HepG2 (cell line): ENCODE measurements around the gene UBQLN4. TPM values are rescaled to one million over a fixed set of nuclear protein-coding genes. Genes with fewer than 3 reads are reported as not detected.

Experiments used
- ATAC-seq: fragments of 200-7000 bp; cut with Tn5 transposase; 3 replicates; pipeline ENCODE4 v1.9.1; 2020; ENCODE audit warnings: mild to moderate bottlenecking, moderate library complexity
- BruUV-seq: library from RNA; stranded (reverse); fragments of 400-500 nt; replicated peaks from 2 replicates; lab custom pipeline; 2021; lab: Mats Ljungman, UMichigan
- CTCF ChIA-PET: fragments of 300-600 bp; formaldehyde crosslinking; extraction: SDS; loops from one replicate; lab custom pipeline; 2021; ENCODE audit warnings: low total read pairs, inconsistent platforms, low intra/inter-chr PET ratio; lab: Yijun Ruan, JAX
- POLR2A ChIA-PET: fragments of 350-600 bp; sonication (Branson Sonifier 250); formaldehyde crosslinking; loops from one replicate; lab custom pipeline; 2020; ENCODE audit warnings: antibody characterized with exemption, inconsistent platforms; lab: Yijun Ruan, JAX
- DNase-seq: peaks from one replicate; pipeline ENCODE4 v3.0.0-alpha.2; 2015; ENCODE audit warnings: low spot score
- FAIRE-seq: peaks from 3 replicates; lab custom pipeline; 2011; peaks lifted over from hg19 to GRCh38; lab: Jason Lieb, UNC
- H2AFZ ChIP-seq: one replicate; pipeline ENCODE4 v1.6.1; 2011; ENCODE audit warnings: low read length, inconsistent platforms
- H3K27ac ChIP-seq: fragments of 300-600 bp; 3 replicates; pipeline ENCODE4 v1.8.0; 2011; ENCODE audit warnings: mixed run types, mild to moderate bottlenecking, mixed read lengths, low read length, inconsistent platforms; ENCODE audit not compliant: insufficient read depth; ENCODE audit errors: extremely low read length
- H3K27me3 ChIP-seq, 2 experiments: fragments of 200-600 bp in 1 of 2; 2 replicates in 1 of 2; 3 replicates in 1 of 2; pipeline versions ENCODE4 v1.6.0 to v1.8.0; 2011; ENCODE audit warnings: low read length in 2 of 2, mild to moderate bottlenecking in 2 of 2, moderate library complexity in 2 of 2, inconsistent platforms in 1 of 2; ENCODE audit not compliant: insufficient read depth in 2 of 2, control insufficient read depth in 1 of 2
- H3K36me3 ChIP-seq, 2 experiments: fragments of 200-600 bp in 1 of 2; replicated peaks in 1 of 2; 2 replicates in 1 of 2; 3 replicates in 1 of 2; pipeline versions ENCODE4 v1.5.1 to v1.8.0; 2011; ENCODE audit warnings: low read length in 2 of 2, inconsistent platforms in 1 of 2; ENCODE audit not compliant: insufficient read depth in 2 of 2, control insufficient read depth in 1 of 2
- H3K4me1 ChIP-seq: 2 replicates; pipeline ENCODE4 v1.5.1; 2012; ENCODE audit warnings: low read length, inconsistent platforms; ENCODE audit not compliant: insufficient read depth
- H3K4me2 ChIP-seq: 2 replicates; pipeline ENCODE4 v1.6.0; 2011; ENCODE audit warnings: low read depth, low read length, inconsistent platforms
- H3K4me3 ChIP-seq, 3 experiments: fragments of 200-600 bp in 1 of 3; sonication (generic), shearing (Covaris generic) in 1 of 3; replicated peaks in 1 of 3; 2 replicates each; pipeline ENCODE4 v1.5.1; 2011 to 2016; ENCODE audit warnings: low read length in 3 of 3, inconsistent platforms in 2 of 3, low read depth in 2 of 3, mild to moderate bottlenecking in 2 of 3, control low read depth in 1 of 3, mixed read lengths in 1 of 3; ENCODE audit not compliant: insufficient read depth in 1 of 3
- H3K79me2 ChIP-seq: one replicate; pipeline ENCODE4 v1.6.1; 2011; ENCODE audit warnings: low read length, inconsistent platforms; ENCODE audit not compliant: insufficient read depth
- H3K9ac ChIP-seq: 2 replicates; pipeline ENCODE4 v1.6.0; 2011; ENCODE audit warnings: mild to moderate bottlenecking, low read depth, low read length, inconsistent platforms; ENCODE audit not compliant: insufficient read depth
- H3K9me3 ChIP-seq: 2 replicates; pipeline ENCODE4 v1.5.1; 2012; ENCODE audit warnings: mild to moderate bottlenecking, low read length
- H4K20me1 ChIP-seq: 2 replicates; pipeline ENCODE4 v1.6.0; 2011; ENCODE audit warnings: inconsistent platforms, mild to moderate bottlenecking, low read length, moderate library complexity; ENCODE audit not compliant: insufficient read depth
- GATAD2A ChIP-seq: IDR thresholded peaks from 2 replicates; pipeline ENCODE4 v1.6.1; 2016
- MIER3 ChIP-seq: IDR thresholded peaks from 2 replicates; pipeline ENCODE4 v1.6.1; 2016; ENCODE audit warnings: missing compliant biosample characterization, borderline replicate concordance
- RBAK ChIP-seq: sonication (generic); formaldehyde crosslinking; IDR thresholded peaks from 2 replicates; pipeline ENCODE4 v1.5.1; 2020; ENCODE audit warnings: mild to moderate bottlenecking, missing genetic modification reagents
- RFXAP ChIP-seq: sonication (generic); formaldehyde crosslinking; IDR thresholded peaks from 2 replicates; pipeline ENCODE4 v1.4.0; 2020; ENCODE audit warnings: missing genetic modification reagents, borderline replicate concordance
- ZNF567 ChIP-seq: sonication (generic); formaldehyde crosslinking; IDR thresholded peaks from 2 replicates; pipeline ENCODE4 v1.8.1; 2023; ENCODE audit warnings: mild to moderate bottlenecking, missing genetic modification reagents, borderline replicate concordance
- ZNF576 ChIP-seq: sonication (generic); formaldehyde crosslinking; IDR thresholded peaks from 2 replicates; pipeline ENCODE4 v1.4.0; 2020; ENCODE audit warnings: mild to moderate bottlenecking, missing genetic modification reagents
- WGBS: methylation state at CpG from one replicate; pipeline ENCODE4 v1.1.6; 2017; ENCODE audit warnings: low lambda C conversion rate; 5-methylcytosine and 5-hydroxymethylcytosine counted together
- in situ Hi-C: cut with HindIII; loops from 2 replicates; pipeline ENCODE4 v1.10.0; 2017; ENCODE audit warnings: low pct_unique_long_range_greater_than_20kb; ENCODE audit not compliant: extremely low pct_ligation_motif_present
- intact Hi-C: fragments of 100-400 bp; cut with micrococcal nuclease; formaldehyde crosslinking; loops from one replicate; pipeline ENCODE4 v1.10.0; 2022; ENCODE audit not compliant: unreplicated experiment
- polyA plus RNA-seq, 8 experiments: library from polyadenylated mRNA; depleted of rRNA in 3 of 8; stranded (reverse) in 7 of 8; unstranded in 1 of 8; fragments of >200 nt; fragmentation: Illumina TruSeq in 4 of 8; extraction: Trizol in 4 of 8; gene quantifications; 2 replicates each; pipeline versions ENCODE4 v1.2.1 to v1.2.3, GENCODE V29; 2011 to 2016; ENCODE audit warnings: low read depth in 4 of 8, missing spikeins in 1 of 8, mixed read lengths in 1 of 8; ENCODE audit not compliant: insufficient read depth in 1 of 8
- total RNA-seq, 5 experiments: library from RNA; depleted of rRNA; stranded (reverse); fragments of >200 nt; fragmentation: Illumina TruSeq; extraction: Trizol; gene quantifications; 2 replicates each; pipeline ENCODE4 v1.2.3, GENCODE V29; 2016; ENCODE audit warnings: low read depth in 1 of 5
- TF ChIP-seq, protein P1 (sequence below), 2 experiments: sonication (generic) in 1 of 2; formaldehyde crosslinking in 1 of 2; IDR thresholded peaks; 2 replicates each; pipeline versions ENCODE4 v1.4.0 to v1.6.1; 2018 to 2020; ENCODE audit warnings: missing genetic modification reagents in 2 of 2, borderline replicate concordance in 1 of 2, low read depth in 1 of 2, mild to moderate bottlenecking in 1 of 2, missing biosample characterization in 1 of 2

Gene UBQLN4
- total and polyA plus RNA-seq, 2 of the 13 experiments (the other 11 are each of a cell fraction or from before 2014, with no cell fraction given), result 31.5 to 39.8 TPM

DNA sequence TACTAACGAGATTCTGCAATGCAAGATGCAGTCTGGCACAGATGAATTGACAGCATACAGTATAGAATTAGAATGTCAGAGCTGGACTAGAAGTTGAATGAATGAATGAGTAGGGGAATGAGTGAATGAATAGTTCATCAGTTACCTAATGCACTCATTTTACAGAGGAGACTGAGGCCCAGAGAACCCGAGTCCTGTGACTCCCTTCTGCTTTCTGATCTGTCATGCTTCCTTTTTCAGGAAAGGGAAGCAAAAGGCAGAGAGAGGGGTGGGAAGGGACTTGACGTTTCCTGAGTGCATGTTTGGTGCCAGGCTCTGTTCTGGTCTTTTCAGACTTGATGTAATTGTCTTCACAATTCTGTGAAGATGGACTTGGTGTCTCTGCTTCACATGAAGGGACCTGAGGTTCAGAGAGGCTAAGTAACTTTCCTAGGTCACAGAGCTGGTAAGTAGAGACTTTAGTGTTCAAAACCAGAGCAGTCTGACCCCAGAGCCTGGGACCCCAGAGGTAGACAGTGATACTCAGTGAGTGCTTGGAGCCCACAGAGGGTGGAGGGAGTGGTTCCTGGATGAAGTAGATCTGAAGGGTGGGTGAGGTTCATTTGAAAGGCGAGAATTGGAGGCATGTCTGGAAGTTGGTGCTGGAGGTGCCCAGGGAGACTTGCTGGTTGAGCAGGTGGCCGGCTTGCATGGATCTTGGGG is 36.7 kb upstream of the UBQLN4 start:
- TF ChIP-seq, protein P1, sequence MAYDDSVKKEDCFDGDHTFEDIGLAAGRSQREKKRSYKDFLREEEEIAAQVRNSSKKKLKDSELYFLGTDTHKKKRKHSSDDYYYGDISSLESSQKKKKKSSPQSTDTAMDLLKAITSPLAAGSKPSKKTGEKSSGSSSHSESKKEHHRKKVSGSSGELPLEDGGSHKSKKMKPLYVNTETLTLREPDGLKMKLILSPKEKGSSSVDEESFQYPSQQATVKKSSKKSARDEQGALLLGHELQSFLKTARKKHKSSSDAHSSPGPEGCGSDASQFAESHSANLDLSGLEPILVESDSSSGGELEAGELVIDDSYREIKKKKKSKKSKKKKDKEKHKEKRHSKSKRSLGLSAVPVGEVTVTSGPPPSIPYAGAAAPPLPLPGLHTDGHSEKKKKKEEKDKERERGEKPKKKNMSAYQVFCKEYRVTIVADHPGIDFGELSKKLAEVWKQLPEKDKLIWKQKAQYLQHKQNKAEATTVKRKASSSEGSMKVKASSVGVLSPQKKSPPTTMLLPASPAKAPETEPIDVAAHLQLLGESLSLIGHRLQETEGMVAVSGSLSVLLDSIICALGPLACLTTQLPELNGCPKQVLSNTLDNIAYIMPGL (CRISPR knock-in tag; IDR thresholded peaks at IDR 0.05; ENCODE audit: borderline replicate concordance in 1 of 2, low read depth in 1 of 2), result no peak
- no peak for TF ChIP-seq GATAD2A
- no peak for TF ChIP-seq ZNF567 (CRISPR knock-in tag)
- TF ChIP-seq MIER3 (CRISPR knock-in tag), result no peak
- TF ChIP-seq ZNF576 (CRISPR knock-in tag), result 0 out of 2 replicates have a peak, but pooled peaks have one; percentile 2
- 0 out of 2 replicates have a peak, but pooled peaks have one; percentile 22 for TF ChIP-seq RFXAP
- 0 out of 2 replicates have a peak, but pooled peaks have one; percentile 1 for TF ChIP-seq RBAK (CRISPR knock-in tag)
- in situ Hi-C loops (no loop called here), intact Hi-C loops (loop anchor here (1.0 kb wide), 2 partner anchors 40 to 135 kb away; no protein-coding TSS in a partner anchor)
- FAIRE-seq (no peak), DNase-seq (no peak), ATAC-seq (peak; percentile 25)
- Histone ChIP-seq H3K4me2 (no peak overlapping the region), H3K36me3 (peaks cover 2% of the 10 kb centered on the region in 2 experiments; a peak in 1 of 5 replicates), H3K27me3 (no peaks in the 10 kb centered on the region), H3K4me3 (no peak overlapping the region), H2AFZ (no peak overlapping the region), H3K9me3 (no peaks in the 10 kb centered on the region), H3K27ac (no peak overlapping the region), H3K79me2 (no peaks in the 10 kb centered on the region), H4K20me1 (no peaks in the 10 kb centered on the region), H3K4me1 (peaks cover 51% of the 10 kb centered on the region), H3K9ac (no peak overlapping the region)
- no TSS peak for BruUV-seq
- 61% methylated on average over 4 of the region's 5 CpGs for WGBS
- CTCF ChIA-PET, result interaction anchor here (0.9 to 3.3 kb wide), 4 partner anchors 33 to 169 kb away, joined by 3 to 52 read pairs (median 4); no protein-coding TSS in a partner anchor
- POLR2A ChIA-PET, result interaction anchor here (0.8 to 11.0 kb wide), 3 partner anchors 38 to 123 kb away, joined by 3 to 113 read pairs (median 4); partner anchors contain the start of gene PMF1
